GM18861 (cell line): ENCODE results near the gene FLRT1.

Experiments used
- ATAC-seq: cut with Tn5 transposase; IDR thresholded peaks from one replicate; pipeline ENCODE4 v1.9.1; 2021; ENCODE audit not compliant: unreplicated experiment

FLRT1 gene

DNA sequence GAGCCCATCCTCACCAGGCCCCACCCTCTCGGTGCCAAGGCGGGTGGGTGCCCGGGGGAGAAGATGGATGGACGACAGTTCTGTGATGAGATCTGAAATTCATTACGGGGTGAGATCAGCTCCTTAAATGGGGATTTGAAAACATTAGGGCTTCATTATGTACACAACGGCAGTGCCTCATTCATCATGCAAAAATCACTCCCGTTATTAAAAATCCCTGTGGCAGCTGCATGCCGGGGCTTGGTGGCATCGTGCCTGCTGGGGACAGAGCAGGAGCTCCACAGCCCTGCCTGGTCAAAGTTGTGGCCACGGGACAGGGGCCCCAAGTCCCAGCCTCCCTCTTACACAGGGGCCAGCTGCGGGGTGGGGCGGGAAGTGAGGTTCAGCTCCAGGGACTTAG, 29.3 kb upstream of the FLRT1 start:
- ATAC-seq = no peak

DNA sequence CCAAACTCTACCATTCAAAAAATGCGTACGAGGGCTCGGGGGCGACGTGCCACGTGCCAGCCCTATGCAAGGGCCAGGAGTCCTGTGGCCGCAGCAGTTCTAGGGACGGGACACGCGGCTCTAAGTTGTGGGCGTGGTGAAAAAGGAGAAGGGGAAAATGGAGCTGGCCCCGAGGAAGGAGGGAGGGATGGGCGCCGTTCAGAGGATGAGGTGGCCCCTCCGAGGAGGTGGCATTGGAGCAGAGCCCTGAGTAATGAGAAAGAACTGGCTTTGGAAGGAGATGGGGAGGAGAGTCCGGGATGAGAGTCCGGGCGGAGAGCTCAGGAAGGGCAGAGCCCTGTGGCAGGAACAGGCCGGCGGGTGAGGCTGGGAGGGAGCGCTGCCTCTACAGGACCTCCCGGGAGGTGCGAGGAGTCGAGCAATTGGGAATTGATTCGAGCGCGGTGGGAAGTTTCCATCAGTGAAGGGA, 28.5 kb upstream of the FLRT1 start:
- ATAC-seq = no peak

DNA sequence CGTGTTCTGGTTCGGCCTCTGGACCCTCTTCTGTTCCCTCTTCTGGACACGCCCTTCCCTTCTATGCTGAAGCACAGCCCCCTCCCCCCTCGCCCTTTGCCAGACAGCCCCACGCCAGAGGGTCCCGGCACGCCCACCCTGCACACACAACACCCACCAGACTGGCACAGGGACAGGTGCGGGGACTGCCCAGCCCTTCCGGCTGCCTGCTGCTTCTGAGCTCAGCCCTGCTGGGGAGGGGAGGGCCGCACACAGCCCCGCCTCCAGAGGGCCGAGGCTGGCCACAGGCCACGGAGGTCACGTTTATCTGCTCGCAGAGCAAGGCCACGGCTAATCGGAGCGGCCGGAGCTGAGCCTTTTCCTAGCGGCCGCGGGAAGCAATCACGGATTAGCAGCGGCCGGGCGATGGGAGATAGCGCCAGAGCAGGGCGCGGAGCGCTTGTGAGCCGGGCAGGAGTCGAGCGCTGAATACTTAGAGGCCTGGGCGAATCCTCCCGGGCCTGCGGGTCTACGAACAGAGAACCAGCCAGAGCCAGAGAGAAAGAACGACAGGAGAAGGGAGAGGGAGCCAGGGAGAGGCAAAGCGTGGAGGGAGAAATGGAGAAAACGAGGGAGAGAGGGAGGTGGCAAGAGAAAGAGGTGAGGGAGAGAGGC, 28.0 kb upstream of the FLRT1 start:
- no peak for ATAC-seq

DNA sequence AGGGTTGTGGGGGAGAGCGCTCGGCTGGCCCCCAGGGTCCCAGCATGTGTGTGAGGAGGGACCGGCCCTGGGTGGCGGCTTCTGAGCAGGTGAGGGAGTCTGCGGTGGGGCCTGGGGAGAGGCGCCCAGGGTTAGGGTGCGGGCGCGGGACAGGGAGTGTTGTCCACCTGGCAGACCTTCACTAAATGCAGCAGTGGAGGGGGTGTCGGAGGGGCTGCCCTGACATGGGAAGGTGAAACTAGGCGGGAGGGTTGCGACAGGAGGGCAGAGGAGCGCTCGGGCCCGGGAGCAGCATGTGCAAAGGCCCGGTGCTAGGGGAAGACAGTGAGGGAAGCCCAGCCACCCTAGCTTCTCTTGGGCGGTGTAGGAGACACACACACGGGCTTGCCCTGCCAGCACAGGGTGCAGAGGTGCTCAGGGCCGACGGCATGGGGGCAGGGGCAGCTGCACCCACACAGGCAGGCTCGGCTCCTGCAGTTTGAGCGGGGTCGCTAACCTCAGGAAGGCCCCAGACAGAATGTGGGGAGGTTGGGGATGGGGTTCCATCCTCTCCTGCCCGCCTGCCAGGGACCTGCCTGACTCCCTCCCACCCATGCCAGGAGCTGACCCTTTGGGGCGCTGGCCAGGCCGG, 27.3 kb upstream of the FLRT1 start:
- ATAC-seq = no peak

DNA sequence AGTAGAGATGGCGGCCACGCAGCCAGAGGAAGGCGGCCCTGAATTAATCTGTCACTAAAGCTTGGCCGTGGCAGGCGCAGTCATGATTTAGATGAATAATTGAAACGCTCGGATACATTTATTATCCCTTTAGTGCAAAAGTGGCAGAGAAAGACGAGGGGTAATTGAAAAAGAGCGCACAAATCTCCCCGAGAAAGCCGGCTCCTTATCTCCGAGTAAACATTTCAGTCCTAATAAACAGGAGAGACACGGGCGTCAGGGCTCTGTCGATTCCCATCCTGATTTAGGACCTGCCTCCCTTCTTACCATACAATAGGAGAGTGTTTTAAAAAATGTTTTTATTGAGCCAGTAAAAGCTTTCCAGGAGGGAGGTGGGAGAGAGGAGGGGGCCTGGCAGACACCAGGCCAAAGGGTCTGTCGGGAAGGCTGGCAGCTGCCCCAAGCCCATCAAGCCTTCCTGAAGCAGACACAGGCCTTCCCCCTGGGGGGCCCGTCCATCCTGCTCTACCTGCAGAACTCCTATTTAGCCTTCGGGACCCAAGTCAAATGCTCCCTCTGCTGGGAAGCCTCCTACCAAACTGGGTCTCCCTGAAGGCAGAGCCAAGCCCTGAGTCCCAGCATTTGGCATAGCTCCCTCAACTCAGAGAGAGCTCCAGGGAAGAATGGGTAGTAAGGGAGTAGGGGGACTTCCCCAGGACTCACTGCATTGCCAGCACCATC, 26.7 kb upstream of the FLRT1 start:
- no peak for ATAC-seq

DNA sequence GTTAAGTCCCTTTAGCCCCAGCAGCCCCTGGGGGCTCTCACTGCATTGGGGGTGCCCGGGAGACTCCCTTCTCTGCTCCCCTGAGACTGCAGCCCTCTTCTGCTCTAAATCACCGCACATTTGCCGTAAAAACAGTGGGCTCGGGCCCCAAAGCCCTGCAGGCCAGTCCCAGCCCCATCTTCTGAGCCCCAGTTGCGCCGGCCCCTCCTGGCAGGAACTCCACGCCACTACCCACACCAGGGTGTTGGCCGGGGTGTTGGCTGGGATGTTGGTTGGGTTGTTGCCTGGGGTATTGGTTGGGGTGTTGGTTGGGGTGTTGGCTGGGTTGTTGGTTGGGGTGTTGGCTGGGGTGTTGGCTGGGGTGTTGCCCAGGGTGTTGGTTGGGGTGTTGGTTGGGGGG, 26.0 kb upstream of the FLRT1 start:
- no peak for ATAC-seq

DNA sequence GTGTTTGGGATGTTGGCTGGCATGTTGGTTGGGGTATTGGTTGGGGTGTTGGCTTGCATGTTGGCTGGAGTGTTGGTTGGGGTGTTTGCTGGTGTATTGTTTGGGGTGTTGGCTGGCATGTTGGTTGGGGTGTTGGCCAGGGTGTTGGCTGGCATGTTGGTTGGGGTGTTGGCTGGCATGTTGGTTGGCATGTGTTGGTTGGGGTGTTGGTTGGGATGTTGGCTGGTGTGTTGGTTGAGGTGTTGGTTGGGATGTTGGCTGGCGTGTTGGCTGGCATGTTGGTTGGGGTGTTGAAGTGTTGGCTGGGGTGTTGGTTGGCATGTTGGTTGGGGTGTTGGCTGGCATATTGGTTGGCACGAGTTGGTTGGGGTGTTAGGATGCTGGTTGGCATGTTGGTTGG, 24.9 kb upstream of the FLRT1 start:
- ATAC-seq = no peak

DNA sequence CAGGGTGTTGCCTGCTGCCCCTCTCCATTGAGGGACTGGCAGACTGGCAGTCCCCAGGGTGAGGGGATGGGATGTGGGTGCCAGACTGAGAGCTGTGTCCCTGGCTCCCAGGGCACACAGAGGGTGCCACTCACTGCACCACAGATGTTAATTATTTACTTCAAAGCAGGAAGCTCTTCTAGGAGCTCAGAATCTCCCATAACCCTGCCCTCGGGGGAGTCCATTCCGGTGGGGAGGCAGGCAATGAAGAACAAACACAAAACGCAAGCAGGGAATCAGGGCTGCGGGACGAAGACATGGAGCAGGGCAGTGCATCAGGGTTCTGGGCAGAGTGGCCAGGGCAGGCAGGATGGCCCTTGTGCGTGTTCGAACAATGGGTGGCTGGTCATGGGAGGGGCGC, 24.4 kb upstream of the FLRT1 start:
- ATAC-seq = no peak

DNA sequence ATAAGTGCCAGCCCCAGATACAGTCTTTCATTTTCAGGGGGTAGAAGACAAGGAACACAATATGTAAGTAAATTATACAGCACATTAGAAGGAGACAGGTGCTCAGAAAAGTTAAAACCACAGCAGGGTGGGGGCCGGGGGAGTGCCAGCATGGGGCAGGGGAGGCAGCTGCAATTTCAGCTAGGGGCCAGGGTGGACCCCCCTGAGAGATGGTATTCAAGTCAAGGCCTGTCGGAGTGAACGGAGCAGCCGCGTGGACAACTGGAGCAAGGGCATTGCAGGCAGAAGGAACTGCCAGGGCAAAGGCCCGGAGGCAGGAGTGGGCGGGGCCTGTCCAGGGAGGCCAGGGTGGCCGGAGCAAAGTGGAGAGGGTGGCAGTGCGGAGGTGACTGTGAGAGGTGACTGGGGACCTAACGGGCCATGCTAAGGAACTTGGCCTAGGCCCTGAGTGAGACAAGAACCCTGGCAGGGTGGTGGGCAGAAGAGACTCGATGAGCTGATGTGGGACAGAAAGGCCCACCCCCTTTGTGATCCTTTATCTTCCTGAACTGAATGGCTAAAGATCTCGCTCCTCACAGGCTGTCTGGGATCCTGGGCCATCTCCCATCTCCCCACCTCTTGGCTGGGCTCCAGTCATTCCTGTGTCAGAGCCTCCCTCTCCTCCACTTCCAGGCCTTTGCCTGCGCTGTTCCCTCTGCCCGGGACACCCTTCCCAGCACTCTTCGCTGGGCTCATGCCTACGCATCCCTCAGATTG, 22.4 kb upstream of the FLRT1 start:
- ATAC-seq = no peak

DNA sequence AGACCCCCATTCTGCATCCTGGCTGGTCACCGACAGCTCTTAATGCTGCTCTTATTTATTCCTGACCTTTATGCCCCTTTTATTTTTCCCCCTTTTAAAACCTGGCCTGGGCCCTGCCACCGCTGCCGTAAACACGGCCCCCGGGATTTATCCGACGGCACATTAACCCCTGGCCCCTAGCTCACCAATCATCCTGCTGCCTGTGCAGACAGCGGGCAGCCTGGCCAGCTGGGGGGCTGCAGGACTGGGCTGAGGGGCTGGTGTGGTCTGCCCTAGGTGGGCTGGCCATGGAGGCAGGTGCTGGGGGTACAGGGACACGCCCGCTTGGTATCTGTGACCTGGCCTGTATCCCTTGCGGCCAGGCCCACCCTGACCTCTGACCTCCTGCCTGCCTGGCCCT, 21.4 kb upstream of the FLRT1 start:
- no peak for ATAC-seq

DNA sequence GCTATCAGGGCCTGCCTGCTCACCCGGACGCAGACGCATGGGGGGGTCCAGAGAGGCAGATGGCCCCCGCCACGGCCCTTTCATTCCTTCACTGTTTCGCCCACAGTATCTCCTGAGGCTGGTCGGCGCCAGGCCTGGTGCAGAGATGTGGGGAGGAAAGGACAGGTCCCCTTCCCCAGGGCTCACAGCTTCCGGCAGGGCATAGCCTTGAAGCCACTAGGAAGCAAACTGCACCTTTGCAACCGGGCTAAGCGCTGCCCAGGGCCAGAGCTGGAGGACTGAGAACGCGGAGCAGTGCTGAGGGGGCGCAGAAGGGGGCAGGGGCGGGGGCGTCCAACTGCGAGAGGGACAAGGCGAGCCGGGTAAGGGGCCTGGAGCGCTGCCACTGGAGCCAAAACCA, 20.2 kb upstream of the FLRT1 start:
- ATAC-seq = no peak

DNA sequence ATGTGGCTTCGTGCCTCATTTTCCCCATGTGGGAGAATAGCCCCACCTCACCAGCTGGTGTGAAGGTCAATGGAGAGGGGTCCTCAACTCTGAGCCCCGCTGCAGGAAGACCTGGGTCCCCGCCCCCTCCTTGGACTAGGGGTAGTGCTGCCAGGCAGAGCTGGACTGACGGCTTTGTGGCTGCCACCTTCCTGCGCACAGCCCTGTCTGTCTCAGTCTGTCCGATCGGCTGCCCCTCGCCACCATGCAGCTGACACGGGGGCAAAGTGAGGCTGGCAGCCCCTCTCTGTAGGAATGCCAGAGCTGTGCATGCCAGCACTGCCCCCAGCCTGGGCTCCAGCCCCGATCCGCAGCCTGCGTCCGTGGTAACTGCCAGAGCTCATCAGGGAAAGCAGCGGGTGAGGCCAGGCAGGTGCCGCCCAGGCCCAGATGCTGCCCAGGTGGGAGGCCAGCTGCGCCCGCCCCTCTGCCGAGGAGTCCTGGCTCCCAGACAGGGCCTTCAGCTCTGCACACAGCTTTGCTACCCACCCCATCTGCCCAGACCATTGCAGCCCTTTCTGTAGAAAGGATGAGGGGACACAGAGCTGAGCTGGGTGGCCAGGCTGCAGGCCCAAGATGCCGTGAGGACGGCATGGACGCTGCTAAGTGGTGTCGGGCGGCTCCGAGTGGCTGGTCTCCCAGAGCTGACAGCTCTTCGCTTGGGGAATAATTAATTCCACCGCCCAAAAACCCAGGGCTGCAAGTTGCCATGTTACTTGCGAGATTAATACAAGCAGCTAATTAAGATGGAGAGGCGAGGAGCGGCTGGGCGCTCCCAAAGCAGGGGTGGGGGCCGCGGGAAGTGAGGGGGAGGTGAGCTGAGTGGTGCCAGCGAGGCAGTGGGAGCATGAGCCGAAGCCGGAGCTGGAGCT, 19.5 kb upstream of the FLRT1 start:
- ATAC-seq = no peak

DNA sequence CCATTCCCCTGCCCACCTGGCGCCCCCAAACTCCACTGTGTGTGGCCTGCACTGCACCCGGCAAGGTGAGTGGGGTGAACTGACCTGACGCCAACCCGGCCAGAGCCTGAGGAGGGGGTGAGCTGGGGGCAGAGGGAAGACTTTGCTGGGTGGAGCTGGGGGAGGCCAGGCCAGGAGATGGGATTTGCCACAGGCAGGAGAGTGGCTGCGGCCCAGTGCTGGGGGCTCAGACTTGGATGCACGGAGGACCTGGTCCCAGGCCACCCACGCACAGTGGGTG, 17.8 kb upstream of the FLRT1 start:
- ATAC-seq = no peak

DNA sequence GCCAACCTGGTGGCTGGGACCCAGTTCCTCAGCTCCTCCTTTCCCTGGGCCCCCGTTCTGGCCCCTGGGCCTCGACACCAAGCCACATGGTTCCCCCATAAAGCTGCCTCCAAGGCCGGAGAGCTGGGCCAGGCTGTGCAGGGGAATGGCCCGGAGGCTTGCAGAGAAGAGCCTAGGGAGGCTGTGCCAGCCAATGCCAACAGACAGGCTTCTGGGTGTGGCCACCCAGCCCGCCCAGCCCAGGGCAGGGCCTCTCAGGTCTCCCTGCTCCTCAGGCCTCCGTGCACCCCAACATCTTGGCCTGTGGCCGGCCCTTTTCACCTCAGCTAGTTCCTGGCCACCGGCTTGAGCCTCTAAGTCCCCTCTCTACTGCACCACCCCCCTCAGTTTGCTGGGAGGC, 17.4 kb upstream of the FLRT1 start:
- ATAC-seq = no peak

DNA sequence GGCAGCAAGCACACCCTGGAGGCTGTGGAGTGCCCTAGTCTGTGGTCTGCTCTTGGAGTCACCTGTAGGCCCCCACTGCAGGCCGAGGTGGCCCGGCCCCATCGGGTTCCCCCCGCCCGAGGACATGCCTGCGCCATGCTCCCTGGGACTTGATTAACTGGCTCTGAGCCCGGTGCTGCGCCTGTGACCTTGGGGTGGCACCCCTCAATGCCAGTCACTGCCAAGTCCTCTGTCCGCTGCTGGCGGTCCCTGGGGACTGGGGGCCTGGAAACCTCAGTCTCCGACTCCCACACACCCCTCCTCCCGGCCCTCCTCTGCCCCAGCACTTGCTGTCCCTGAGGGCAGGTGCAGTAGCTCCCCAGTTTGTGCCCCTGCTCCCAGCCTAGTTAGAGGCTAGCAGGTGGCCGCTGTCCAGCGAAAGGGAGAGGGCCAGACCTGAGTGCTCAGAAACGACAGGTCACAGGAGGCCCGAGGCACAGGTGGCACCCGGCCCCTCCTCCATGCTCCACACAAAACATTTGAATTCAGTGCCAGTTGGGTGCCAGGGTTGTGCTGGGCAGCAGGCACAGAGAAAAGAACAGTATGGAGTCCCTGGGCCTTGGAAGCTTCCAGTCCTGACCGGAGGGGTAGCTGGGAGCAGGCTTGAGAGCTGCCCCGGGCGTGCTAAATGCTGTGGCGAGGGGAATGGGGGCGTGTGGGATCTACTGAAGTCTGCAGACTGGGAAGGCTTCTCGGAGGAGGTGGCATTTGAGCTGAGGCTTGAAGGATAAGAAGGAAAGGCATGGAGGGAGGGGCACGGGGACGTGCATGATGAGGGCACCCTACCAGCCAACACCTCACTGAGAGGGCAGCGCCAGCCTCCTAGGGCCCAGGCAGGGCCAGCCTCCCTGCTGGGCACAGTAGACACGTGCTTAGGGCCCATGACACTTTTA, 16.4 kb upstream of the FLRT1 start:
- ATAC-seq = no peak

DNA sequence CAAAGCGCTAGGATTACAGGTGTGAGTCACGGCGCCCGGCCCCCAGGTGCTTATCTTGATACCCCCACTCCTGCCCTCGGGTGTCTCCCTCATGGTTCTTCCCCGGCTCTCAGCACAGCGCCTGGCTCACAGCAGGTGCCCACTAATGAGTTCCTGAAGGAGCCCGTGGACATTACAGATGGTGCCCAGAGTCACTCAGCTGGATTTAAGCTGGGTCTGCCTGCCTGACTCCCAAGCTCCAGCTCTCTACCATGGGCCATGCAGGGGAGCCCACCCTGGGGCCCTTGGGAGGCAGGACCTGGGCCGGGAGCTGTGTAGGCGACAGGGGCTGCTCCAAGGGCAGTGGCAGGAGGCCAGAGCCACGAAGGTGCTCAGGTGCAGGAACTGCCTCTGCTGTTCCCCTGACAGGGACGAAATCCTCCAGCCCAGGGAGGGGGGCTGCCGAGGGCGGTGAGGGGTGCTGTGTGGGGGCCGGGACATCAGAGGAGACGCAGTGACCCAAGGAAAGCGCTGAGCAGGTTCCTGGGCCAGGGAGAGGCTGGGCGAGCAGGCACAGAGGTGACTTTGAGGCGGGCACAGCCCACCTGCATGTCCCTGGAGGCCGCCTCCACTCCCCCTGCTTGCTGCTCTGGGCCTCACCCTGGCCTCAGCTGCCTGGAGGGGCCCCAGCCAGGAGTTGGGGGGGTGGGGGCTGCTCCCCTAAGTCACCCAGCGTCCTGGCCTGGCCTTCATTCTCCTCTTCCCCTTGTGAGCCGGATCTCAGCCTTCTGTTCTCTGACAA, 14.6 kb upstream of the FLRT1 start:
- no peak for ATAC-seq

DNA sequence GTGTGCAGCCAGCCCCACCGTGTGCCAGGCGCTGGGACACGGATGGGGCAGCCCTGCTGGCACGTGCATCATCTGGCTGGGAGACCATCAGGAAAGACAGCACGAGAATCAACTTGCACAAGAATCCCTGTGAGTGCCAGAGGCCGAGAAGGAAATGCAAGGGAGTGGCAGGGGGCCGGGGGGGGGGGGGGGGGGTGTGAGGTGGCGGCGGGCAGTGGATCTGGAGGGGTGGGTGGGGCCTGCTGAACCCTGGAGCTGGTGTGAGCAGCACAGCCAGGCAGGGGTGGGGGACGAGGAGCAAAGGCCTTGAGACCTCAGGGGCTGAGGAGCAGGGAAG, 14.0 kb upstream of the FLRT1 start:
- ATAC-seq = no peak

DNA sequence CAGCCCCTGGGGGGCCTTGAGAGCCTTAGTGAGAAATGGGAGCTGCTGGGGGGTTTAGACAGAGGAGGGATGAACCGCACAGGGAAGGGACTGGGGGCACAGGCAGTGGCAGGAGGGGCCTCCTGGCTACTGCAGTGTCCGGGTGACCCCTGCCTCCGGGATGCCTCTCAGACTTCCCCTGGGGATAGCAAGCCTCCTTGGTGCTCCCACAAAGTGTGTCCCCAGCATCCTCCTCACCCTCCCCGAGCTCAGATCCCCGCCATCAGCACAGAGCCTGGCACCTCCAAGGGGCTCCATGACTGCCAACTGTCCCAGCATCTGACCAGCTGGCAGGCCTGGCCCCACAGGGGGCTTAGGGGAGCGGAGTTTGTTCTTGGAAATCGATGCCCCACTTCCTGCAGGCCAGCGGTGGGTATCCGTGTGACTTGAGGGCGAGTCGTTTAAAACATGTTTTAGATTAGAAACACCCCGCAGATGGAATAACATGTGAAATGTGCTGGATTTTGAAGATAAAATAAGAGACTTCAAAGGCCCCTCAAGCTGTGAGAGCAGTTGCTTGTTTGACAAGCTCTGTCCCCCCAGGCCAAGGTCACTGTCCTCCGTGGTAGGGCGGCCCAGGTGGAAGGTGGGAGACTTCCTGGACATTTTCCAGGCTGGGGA, 13.5 kb upstream of the FLRT1 start:
- ATAC-seq = no peak
